GM21717 (cell line): ENCODE results near the gene RPL7A.
"Not testable (repeated sequence)": the region's sequence is repeated elsewhere in the genome, so short reads cannot be mapped to it uniquely, and the experiment has no call there.

Experiments used
- ATAC-seq: cut with Tn5 transposase; IDR thresholded peaks from one replicate; pipeline ENCODE4 v1.9.1; 2021; ENCODE audit warnings: mild to moderate bottlenecking, moderate library complexity; ENCODE audit not compliant: unreplicated experiment

Gene RPL7A

DNA sequence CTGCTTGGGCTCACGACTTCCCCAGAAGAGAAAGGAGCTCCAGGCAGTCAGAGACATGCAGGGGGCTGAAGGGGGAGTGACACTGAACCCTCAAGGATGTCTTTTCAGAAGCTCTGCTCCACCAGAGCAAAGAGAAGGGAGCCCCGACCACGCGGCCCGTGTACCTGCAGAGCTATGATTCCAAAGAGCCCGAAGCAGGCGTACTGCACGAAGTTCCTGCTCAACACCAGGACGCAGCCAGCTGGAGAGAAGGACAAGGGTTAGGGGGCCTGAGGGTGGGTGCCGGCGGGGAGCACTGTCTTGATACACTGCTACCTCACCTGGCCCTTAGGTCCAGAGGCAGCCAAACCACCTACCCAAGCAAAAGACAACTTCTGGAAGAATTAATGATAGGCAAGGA, 18.4 kb downstream of the RPL7A start:
- ATAC-seq = no peak

DNA sequence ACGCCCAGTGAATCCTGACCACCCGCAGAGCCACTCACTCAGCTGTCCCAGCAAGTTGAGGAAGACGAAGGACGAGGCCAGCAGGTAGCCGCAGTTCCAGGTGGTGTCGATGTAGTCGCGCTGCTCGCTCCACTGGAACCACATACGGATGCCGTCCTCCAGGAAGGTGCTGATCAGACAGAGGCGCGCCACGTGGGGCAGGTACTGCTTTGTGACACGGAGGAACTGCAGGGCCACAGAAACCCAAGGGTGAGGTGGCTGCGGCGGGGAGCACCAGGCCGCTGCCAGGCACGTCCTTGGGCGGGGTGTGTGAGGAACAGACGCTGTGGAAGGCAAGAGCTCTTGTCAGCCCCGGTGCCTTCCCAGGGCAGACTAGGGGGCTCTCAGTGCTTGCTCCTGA, 19.2 kb downstream of the RPL7A start:
- no peak for ATAC-seq

DNA sequence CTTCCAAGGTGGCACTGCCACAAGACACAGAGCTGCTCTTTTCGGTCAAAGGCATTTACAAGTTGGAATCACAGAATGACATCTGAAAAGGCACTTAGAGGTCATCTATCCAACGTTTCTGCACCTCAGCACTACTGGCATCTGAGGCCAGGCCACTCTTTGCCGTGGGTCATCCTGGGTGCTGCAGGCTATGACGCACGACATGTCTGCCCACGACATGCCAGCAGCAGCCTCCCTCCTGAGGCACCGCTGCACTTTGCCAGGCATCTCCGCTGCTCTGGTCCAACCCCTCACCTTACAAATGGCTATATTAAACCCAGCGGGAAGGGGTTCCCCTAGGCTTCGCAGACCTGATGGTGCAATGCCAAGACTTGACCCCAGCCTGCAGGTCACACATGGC, 19.8 kb downstream of the RPL7A start:
- ATAC-seq = no peak

DNA sequence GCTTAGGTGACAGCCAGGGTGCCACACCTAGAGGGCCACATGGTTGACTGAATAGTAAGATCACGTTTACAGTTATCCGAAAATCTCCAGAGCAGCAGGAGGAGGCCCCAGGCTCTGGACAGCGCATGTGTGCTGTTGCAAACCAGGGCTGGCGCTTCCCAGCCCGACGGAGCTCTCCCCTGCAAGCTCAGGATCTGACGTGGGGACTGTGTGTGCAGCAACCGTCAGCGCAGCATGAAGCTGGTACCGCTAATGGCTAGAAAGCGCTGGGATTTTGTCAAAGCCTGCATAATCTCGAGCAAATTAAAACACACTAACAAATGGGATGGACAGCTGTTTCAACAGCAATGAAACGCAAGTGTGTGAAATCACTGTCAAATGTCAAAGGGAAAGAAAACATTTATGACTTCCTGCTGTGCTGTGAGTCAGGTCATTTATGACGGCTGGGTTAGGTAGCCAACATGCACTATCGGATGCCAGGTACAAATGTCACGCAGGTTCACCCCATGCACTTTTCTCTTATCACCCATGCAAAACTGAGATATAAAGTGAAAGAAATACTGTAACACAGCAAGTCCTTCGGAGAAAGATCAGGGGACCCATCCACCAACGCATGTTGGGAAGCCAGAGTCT, 20.3 kb downstream of the RPL7A start:
- ATAC-seq = no peak

DNA sequence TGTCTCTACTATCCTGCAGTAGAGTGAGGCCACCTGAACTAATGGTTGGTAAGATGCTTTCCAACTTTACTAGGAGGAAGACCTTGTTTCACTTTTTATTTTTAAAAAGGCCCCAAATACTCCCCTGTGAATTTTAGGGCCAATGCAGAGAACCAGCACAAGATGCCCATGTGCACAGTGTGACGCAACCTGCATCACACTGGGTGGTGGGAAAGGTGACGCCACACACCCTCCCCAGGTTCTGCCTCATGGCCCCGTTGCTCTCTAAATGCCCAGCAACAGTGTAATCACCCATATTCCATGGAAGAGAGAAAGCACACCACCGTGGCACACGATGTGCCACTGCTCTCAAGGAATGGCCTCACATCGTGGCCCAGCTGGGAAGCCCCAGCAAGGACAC, 21.4 kb downstream of the RPL7A start:
- no peak for ATAC-seq

DNA sequence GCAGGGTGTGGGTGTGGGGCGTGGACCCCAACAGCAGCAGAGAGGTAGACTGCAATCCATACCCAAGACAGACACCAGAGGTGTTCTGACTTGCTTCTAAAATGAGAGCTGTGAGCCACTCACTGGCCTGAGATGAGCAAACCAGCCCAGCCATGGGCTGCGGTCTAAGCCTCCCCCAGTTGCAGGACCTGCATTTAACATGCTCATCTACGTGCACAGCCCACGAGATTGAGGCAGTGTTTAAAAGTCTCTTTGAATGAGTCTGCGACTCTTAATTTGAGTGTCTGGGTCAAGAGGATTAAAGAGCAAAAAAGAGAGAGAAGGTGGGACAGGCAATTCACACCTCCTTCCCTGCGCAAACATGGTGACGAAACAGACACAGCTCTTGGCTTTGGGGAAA, 21.9 kb downstream of the RPL7A start:
- no peak for ATAC-seq

DNA sequence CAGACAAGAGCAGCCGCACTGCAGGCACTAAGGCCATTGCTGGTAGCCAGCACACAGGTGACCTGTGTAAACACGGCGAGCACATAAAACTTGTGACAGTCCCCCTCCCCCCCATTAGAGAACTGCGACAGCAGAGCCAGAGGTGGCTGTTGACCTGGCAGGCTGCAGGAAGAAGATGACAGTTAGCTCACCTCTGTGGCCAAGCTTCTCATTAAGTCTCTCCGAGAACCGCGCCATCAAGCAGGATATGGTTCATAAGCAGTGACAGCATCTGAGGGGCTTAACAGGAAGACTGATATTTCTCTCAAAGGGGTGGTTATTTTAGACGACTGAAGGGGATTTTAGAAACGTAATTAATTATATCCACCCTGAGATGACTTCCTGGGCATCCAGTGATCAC, 22.7 kb downstream of the RPL7A start:
- no peak for ATAC-seq

DNA sequence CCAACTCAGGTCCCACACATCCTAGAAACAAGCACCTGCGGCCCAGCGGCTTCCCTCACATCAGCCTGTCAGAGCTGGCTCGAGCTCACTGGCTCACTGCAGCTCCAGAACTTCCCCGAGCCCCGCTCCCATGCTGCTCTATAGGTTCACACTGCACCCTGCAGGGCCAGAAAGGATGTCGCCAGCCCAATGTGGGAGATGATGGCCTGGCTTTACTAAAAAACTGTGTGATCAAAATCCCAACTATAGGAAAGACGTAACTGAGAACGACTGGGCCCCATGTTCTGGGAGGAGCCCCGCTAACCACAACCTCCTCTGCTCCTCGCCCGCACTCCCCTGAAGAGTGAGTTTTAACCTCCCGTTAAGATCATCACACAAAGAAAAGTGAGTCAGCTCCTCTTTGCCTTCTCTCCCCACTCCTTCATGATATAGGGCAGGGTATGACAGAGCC, 23.3 kb downstream of the RPL7A start:
- no peak for ATAC-seq

DNA sequence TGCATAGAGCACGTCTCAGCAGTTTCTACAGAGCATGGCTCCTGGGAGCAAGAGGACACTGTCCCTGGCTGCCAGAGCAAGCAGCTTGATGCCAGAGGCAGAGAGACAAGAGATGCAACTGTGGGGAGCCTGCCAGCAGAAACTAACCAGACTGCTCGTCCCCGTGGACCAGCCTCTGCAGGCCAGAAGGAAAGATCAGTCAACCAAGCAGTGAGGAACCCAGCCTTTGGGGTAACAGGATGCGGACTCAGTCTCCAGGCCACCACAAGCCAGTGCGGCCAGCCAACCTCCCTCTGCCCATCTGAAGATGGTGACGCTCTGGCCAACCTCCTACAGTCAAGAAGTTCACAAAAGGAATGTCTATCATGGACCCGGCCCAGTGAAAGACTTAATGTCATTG, 24.1 kb downstream of the RPL7A start:
- ATAC-seq = no peak

DNA sequence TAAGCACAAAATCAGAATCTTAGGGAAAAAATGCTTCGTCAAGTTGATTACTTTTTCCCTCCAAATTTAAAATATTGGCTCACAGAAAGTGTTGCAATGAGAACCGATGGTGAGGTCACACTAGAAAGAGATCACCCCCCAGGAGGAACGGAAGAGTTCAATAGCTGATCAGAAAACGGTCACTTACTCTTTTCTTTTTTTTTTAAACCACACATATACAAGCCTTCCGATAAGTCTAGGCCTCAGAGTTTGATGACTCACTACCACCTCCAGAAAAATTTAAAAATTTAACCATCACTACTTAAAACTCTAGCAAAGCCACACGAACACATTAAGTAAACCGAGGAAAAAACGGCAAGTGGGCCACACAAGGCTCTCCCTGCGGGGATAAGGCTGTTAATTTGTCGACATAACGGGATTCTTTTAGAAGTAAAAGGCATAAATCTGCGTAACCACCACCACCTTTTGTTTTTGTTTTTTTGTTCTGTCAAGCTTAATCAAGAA, 26.6 kb downstream of the RPL7A start:
- ATAC-seq = no peak

DNA sequence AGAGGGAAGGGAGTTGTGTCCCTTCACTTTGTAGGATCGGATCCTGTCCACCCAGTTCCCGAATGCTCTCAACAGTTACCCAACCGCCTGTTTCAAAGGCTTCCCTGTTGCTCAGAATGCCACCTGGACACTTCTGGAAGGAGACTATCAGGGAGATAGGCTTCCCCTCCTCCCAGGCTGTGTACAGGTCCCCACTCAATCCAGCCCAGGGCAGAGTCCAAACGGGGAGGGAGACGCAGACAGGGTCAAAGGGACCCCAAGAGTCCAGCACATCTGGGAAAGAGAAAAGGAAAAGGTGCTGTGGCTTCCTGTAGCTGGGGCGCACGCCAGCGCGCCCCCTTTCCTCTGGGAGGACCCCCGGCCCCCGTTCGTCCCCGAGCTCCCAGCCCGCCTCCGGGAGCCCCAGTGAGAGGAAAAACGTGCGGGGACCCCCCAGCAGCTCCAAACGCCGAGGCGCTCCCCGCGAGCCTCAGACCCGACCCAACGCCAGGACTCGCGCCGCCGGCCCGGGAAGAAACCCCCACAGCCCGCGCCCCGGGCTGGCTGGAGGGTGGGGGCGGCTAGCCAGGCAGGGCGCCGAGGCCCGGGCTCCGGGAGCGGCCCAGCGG, 27.2 kb downstream of the RPL7A start:
- ATAC-seq = peak; percentile 8

DNA sequence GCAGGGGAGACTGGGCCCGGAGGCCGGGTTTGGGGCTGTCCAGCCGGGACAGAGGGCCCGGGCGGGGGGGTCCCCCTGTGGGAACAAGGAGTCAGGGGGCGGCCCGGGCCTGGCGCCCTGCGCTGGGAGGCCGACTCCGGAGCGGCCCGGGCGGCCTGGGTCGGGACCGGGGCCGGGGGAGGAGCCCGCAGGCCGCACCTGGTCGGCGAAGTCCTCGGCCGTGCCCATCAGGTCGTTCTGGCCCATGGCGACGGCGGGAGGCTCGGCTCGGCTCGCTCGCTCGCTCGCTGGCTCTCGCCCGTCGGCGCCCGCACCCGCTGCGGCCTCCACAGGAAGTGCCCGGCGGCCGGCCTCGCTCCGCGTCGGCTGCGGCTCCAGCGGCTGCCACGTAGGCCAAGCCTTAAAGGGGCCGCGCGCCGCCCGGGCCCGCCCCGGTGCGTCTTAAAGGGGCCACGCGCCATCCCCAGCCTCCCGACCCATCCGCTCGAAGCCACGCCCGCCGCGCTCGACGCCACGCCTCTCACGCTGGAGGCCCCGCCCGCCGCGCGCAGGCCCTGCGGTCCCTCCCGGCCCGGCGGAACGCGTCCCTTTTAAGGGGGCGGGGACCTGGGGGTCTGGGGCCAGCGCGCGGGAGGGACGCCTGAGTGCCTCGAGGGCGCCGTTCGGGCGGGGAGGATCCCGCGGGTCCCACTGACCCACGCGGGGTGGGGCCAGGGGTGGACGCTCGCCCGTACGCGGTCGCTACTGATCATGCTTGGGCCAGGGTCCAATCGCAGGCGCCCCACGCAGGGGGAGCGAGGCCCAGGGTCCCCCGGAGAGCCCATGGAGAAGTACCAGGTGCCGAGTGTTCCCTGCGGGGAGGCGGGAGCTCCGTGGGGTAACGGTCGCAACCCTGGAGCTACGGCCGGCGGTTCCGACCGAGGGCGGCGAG, 28.0 kb downstream of the RPL7A start, which contains the start of the genes STKLD1 and SURF4:
STKLD1 (plus strand) TSS at position 643 of the 931 bp plus-strand sequence; CDS start at position 751, 108 bp downstream.
SURF4 (minus strand) TSS at position 337 of the 931 bp plus-strand sequence; CDS start at position 246, 91 bp downstream.
- peak; percentile 84 for ATAC-seq

DNA sequence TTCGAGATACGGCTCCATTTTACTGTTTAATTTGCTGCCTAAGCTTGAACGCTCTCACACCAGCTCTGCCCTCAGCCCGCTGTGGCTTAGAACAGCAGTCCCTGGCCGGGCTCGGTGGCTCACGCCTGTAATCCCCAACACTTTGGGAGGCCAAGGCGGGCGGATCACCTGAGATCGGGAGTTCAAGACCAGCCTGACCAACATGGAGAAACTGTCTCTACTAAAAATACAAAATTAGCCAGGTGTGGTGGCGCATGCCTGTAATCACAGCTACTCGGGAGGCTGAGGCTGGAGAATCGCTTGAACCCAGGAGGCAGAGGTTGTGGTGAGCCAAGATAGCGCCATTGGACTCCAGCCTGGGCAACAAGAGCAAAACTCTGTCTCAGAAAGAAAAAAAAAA, 29.3 kb downstream of the RPL7A start:
- ATAC-seq = not testable (repeated sequence)

DNA sequence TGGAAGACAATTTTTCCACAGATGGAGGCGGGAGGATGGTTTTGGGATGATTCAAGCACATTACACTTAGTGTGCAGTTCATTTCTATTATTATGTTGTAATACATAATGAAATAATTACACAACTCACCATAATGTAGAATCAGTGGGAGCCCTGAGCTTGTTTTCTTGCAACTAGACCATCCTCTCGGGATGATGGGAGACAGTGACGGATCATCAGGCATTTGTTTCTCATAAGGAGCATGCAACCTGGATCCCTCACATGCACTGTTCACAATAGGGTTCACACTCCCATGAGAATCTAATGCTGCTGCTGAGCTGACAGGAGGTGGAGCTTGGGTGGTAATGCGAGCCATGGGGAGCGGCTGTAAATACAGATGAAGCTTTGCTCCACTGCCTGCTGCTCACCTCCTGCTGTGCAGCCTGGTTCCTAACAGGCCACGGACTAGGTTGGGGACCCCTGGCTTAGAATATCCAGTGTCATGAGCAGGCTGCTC, 29.8 kb downstream of the RPL7A start:
- no peak for ATAC-seq

DNA sequence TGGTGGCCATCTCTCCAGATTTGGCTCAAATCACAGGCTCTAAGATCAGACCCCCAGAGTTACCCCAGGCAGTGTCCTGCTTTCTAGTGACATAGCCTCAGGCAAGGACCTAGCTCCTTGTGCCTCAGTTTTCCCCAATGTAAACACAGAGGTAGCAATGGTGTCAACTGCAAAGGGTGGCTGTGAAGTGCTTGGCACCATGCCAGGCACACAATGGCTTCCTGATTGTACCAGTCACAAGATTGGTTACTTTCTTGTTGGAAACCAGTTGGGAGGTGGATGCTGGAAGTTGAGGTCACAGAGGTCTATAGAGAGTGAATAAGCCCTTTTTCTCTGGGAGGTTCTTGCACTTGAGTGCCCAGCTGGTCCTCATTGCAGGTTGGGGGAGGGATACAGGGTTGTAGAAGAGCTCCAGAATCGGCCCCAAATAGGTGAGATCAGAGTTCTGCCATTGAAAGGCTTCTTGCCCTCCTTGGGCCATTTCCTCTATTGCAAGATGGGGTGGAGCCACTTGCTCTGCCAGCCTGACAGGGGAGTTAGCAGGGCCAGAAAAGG, 30.5 kb downstream of the RPL7A start:
- no peak for ATAC-seq

DNA sequence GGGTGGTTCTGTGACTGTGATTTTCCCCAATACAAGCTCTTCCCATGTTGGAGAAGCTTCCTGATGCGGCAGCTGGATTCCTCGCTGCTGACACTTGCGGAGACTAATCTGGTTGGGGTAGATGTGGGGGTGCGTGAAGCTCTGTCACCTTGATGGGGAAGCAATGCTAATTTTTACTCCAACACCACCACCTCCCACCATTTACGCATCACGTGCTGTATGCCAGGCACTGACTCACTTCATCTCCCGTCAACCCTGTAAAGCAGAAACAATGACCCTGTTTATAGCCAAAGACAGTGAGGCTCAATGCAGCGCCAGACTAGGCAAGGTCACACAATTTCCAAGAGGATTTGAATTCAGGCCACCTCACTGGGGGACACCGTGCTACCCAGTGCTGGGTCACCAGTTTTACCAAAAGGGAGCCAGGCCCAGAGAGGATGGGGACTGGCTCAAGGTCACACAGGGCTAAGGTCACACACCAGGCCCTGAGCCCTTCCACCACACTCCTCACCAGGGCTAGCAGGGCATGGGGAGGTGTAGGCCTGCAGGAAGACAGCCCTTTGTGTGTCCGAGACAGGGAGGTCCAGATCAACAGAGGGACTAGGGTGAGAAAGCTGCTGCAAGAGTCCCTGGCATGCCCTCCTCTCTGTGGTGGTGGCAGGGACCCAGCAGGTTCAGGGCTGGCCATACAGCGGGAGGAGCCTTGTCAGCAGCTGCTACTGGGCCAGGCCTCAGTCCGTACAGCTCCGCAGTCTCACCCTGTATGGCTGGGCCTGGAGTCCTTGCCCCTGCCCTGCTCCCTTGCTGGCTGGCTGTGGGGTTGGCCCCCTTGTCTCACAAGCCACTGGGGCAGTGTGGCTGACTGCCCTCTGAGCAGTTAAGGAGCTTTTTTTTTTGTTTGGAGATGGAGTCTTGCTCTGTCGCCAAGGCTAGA, 31.4 kb downstream of the RPL7A start:
- no peak for ATAC-seq

DNA sequence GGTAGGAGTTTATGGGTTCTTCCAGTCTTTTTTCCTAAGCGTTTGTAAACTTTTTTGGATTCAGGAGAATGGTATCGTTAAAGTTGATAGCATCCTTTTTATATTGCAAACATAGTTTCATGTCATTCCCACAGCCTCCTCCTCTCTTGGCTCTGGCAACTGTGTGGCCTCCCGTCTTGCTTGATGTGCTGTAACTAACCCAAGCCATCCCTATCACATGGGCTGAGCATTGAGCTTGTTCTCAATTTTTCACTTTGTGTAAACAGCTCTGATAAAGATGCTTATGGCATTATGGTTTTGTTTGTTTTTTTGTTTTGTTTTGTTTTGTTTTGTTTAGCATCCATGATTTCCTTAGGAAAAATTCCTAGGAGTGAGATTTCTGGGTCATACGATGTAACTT, 32.7 kb downstream of the RPL7A start:
- ATAC-seq = no peak

DNA sequence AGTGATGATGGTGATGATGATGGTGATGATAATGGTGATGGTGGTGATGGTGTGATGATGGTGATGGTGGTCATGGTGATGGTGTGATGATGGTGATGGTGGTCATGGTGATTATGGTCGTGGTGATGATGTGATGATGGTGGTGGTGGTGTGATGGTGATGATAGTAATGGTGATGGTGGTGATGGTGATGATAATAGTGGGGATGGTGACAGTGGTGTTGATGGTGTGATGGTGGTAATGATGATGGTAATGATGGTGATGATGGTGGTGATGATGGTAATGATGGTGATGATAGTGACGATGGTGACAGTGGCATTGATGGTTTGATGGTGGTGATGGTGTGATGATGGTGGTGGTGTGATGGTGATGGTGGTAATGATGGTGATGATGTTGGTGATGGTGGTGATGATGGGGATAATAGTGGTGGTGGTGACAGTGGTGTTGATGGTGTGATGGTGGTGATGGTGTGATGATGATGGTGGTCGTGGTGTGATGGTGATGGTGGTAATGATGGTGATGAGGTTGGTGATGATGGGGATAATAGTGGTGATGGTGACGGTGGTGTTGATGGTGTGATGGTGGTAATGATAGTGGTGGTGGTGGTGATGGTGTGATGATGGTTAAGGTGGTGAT, 34.6 kb downstream of the RPL7A start:
- ATAC-seq = no peak

DNA sequence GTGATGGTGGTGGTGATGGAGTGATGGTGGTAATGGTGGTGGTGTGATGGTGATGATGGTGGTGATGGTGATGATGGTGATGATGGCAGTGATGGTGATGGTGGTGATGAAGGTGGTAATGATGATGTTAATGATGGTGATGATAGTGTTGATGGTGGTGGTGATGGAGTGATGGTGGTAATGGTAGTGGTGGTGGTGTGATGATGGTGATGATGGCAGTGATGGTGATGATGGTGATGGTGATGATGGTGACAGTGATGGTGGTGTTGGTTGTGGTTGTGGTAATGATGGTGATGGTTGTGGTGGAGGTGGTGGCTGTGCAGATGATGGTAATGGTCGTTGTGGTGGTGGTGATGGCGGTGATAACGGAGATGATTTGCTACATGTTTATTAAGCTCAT, 35.4 kb downstream of the RPL7A start:
- ATAC-seq = no peak
